ENCODE data around the gene SPPL2A.

Gene SPPL2A

GRCh38 chr15:50685976-50686468, 79.5 kb downstream of the SPPL2A start:
- DNase-seq: no peak

DNA sequence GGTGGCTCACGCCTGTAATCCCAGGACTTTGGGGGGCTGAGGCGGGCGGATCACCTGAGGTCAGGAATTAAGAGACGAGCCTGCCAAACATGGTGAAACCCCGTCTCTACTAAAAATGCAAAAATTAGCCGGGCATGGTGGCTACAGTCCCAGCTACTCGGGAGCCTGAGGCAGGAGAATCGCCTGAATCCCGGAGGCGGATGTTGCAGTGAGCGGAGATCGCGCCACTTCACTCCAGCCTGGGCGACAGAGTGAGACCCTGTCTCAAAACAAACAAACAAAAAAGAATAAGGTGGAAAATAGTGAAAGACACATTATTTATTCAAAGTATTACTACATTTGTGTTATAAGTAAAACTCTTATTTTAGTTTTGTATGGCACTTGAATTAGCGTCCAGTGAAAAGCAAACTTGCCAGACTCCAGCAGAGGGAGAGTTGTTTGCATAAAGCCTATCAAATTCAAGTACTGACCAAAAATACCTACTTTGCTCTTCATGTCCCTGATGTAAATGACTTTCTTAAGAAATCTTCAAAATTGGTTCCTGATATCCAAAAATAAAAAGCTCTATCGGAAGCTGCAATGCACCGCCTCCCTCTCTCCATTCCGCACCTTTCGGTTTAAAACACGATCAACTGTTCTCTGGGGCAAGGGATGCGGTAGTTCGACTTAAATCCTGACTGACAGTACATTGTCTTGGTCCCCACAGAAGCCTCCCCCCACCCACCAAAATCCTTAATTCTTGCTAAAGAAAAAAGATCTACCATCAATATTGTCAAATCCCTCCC, 80.1 kb downstream of the SPPL2A start:
- DNase-seq: no peak

DNA sequence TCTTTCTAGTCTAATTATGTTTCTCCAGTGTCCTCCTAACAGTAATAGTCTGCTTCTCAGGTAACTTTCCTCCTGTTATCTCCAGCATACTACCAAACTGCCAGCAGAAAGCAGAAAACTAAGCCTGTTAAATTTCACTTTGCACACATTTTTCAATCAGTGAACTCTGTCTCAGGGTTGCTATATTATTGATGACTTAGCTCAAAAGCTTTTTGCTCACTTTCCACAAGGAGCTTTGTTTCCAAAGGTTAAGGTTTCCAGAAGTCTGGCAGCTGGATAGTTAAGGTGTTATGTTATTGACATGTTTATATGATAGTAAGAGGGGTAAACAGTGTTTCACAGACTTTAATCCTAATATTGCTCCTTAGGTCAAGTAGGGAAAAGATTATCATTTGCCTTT, 84.0 kb downstream of the SPPL2A start:
- no peak for DNase-seq

- DNase-seq: no peak
Measured at GRCh38 chr15:50676799-50677483, 88.6 kb downstream of the SPPL2A start.

- DNase-seq: no peak
Measured at GRCh38 chr15:50675535-50676144, 89.9 kb downstream of the SPPL2A start.

- no peak for DNase-seq
Measured at GRCh38 chr15:50670115-50670514, 95.4 kb downstream of the SPPL2A start.

GRCh38 chr15:50669611-50670010, 95.9 kb downstream of the SPPL2A start:
- DNase-seq: no peak

DNA sequence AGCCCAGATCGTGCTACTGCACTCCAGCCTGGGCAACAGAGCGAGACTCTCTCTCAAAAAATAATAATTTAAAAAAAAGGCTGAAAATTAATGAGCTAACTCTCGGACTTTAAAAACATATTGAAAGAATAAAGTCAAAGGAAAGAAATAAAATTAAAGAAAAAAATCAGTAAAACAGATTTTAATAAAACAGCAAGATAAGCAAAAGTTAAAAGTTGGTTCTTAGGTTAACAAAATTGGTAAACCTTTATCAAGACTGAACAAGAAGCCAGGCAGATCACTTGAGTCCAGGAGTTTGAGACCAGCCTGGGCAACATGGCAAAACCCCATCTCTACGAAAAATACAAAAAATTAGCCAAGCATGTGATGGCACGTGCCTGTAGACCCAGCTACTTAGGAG, 99.6 kb downstream of the SPPL2A start:
- no peak for DNase-seq

DNA sequence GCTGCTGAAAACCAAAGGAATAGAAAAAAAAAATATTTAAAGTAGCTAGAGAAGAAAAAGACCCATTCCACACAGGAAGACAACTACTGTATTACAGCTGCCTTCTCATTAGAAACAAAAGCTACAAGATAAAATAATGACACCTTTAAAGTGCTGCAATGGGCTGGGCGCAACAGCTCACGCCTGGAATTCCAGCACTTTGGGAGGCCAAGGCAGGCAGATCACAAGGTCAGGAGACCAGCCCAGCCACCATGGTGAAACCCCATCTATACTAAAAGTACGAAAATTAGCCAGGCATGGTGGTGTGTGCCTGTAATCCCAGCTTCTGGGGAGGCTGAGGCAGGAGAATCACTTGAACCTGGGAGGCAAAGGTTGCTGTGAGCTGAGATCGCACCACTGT, 110.0 kb downstream of the SPPL2A start:
- DNase-seq: no peak

GRCh38 chr15:50653156-50653743, 112.3 kb downstream of the SPPL2A start:
- no peak for DNase-seq

DNA sequence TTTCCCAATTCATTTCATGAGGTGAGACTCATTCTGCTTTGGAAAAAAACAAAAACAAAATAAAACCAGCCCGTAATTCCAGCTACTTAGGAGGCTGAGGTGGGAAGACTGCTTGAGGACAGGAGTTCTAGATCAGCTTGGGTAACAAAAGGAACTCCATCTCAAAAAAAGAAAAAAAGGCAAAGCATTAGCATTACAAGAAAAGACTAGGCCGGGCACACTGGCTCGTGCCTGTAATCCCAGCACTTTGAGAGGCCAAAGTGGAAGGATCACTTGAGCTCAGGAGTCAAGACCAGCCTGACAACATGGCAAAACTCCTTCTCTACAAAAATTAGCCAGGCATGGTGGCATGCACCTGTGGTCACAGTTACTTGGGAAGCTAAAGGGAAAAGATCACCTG, 112.8 kb downstream of the SPPL2A start:
- DNase-seq: no peak
